Breast epithelium (tissue), 4 donors: ENCODE data around the gene DYNC1H1. TPM values are rescaled to one million over a fixed set of nuclear protein-coding genes. Genes with fewer than 3 reads are reported as not detected.

Source experiments
- DNase-seq, 2 donors: peaks; one replicate each; pipeline ENCODE4 v3.0.0-alpha.2; 2019; ENCODE audit warnings: low spot score in 2 of 2
- H3K27ac ChIP-seq, 2 donors: fragments of 200-600 bp; sonication (generic) in 1 of 2; one replicate each; pipeline ENCODE4 v1.5.1; 2016 to 2019; ENCODE audit warnings: mild to moderate bottlenecking in 1 of 2
- H3K27me3 ChIP-seq, 2 donors: fragments of 200-600 bp; sonication (generic) in 1 of 2; one replicate each; pipeline versions ENCODE4 v1.5.1 to v1.6.0; 2017 to 2019; ENCODE audit warnings: control low read depth in 1 of 2, mild to moderate bottlenecking in 1 of 2
- H3K36me3 ChIP-seq: fragments of 200-600 bp; one replicate; pipeline ENCODE4 v1.5.1; 2019
- H3K4me1 ChIP-seq, 2 donors: fragments of 200-600 bp; sonication (generic); one replicate each; pipeline ENCODE4 v1.5.1; 2016 to 2019; ENCODE audit warnings: control low read depth in 1 of 2
- H3K4me3 ChIP-seq, 3 donors: fragments of 200-600 bp; sonication (generic); 1 replicate in 2 of 3; 2 replicates in 1 of 3; pipeline ENCODE4 v1.5.1; 2016 to 2019; ENCODE audit warnings: mild to moderate bottlenecking in 3 of 3, moderate library complexity in 2 of 3
- H3K9me3 ChIP-seq, 2 donors: fragments of 200-600 bp; sonication (generic) in 1 of 2; one replicate each; pipeline ENCODE4 v1.5.1; 2016 to 2019; ENCODE audit warnings: control low read depth in 1 of 2
- CTCF ChIP-seq, 3 donors: fragments of 450-650 bp; IDR thresholded peaks; one replicate each; pipeline ENCODE4 v1.5.1; 2016 to 2017; ENCODE audit warnings: antibody characterized with exemption in 3 of 3, mild to moderate bottlenecking in 3 of 3, moderate library complexity in 3 of 3
- POLR2A ChIP-seq: fragments of 450-650 bp; IDR thresholded peaks from one replicate; pipeline ENCODE4 v1.6.1; 2016; ENCODE audit warnings: antibody characterized with exemption, mild to moderate bottlenecking, moderate library complexity
- POLR2AphosphoS5 ChIP-seq, 3 donors: sonication (generic); formaldehyde crosslinking; IDR thresholded peaks; one replicate each; pipeline ENCODE4 v1.6.1; 2017; ENCODE audit warnings: antibody characterized with exemption in 3 of 3
- intact Hi-C: fragments of 100-400 bp; cut with DNase I; formaldehyde crosslinking; loops from one replicate; pipeline ENCODE4 v1.15.1; 2023; ENCODE audit warnings: low total_unique reads
- total RNA-seq, 3 donors: library from RNA; depleted of rRNA; stranded (reverse); fragments of >200 nt; gene quantifications; one replicate each; pipeline ENCODE4 v1.1.0, GENCODE V29; 2016

The DYNC1H1 gene
- total RNA-seq, 3 donors from 2014 or later, result 355 to 424 (median 391) TPM

GRCh38 chr14:102092806-102093205 is 128.4 kb downstream of the DYNC1H1 start:
- no peak overlapping the region for H3K4me3 ChIP-seq
- H3K9me3 ChIP-seq, result no peaks in the 10 kb centered on the region
- DNase-seq, result no peak
- intact Hi-C loops, result no loop called here
- H3K27me3 ChIP-seq, result no peaks in the 10 kb centered on the region
- H3K36me3 ChIP-seq, result no peaks in the 10 kb centered on the region
- peaks cover 0 to 2% of the 10 kb centered on the region in 2 donors for H3K4me1 ChIP-seq
- TF ChIP-seq POLR2A, result no peak
- no peak for TF ChIP-seq CTCF (IDR thresholded peaks at IDR 0.05)
- no peak for TF ChIP-seq POLR2AphosphoS5 (IDR thresholded peaks at IDR 0.05)
- H3K27ac ChIP-seq, result no peak overlapping the region

DNA sequence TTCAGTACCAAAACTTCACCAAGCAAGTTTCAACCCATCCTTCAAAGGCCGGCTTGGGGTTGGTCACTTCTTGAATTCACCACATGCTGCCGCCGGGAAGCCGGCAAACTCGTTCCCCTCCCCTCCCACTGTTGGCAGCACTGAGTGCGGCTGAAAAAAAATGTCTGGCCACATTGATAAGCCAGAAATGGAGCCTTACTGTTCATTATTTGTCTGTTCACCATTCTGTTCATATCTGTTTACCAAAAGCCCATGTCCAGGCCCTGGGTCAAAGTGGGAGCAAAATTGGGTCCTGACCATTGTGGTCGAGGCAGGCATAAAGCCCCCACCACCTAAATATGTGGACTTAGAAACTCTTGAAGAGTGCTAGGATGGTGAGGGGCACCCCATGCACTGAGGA is 129.7 kb downstream of the DYNC1H1 start:
- Histone ChIP-seq H3K36me3 (no peaks in the 10 kb centered on the region), H3K9me3 (no peaks in the 10 kb centered on the region), H3K27me3 (no peaks in the 10 kb centered on the region), H3K4me3 (no peak overlapping the region), H3K27ac (no peak overlapping the region), H3K4me1 (no peaks in the 10 kb centered on the region)
- DNase-seq, result no peak
- intact Hi-C loops, result no loop called here
- TF ChIP-seq CTCF (IDR thresholded peaks at IDR 0.05) (no peak), POLR2A (no peak), POLR2AphosphoS5 (IDR thresholded peaks at IDR 0.05) (no peak)

DNA sequence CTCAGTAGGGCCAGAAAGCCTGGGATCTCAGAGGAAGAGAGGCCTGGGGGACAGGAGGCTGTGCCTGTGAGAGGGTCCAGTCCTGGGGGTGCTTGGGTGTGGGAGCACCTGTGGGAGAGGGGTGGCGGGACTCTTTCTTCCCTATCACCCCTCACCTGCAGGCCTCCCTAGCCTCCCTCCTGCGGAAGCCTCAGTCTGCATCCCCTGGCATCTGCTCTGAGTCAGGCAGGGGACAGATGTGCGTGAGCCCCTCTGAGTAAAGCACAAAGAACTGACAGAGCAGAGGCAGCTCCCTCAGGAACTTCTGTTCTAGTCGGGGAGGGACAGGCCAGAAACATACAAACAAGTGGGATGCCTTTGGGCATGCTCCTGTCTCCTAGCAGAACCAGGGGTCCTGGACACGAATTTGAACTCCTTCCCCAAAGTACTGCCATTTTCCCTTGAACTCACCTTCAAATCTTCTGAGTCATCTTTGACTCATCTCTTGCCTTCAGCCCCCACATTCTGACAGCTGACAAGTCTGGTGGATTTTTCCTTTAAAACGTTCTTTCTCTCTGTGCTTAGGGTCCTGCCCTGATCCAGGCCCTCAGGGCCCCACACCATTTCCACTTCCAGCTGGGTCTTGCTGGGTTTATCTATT is 131.0 kb downstream of the DYNC1H1 start:
- intact Hi-C loops, result no loop called here
- no peaks in the 10 kb centered on the region for H3K27me3 ChIP-seq

GRCh38 chr14:102095871-102096568 is 131.6 kb downstream of the DYNC1H1 start:
- no peak for DNase-seq
- Histone ChIP-seq H3K9me3 (no peaks in the 10 kb centered on the region), H3K36me3 (no peaks in the 10 kb centered on the region), H3K4me1 (no peaks in the 10 kb centered on the region), H3K4me3 (peak overlapping the region in 2 of 3 donors; percentile 5 to 7), H3K27me3 (no peaks in the 10 kb centered on the region), H3K27ac (peak overlapping the region in 1 of 2 donors; percentile 82)
- intact Hi-C loops, result no loop called here
- no peak for TF ChIP-seq POLR2A
- no peak for TF ChIP-seq CTCF (IDR thresholded peaks at IDR 0.05)
- TF ChIP-seq POLR2AphosphoS5 (IDR thresholded peaks at IDR 0.05), result no peak

More for the DNA sequence above, 131.0 kb downstream of the DYNC1H1 start:
- TF ChIP-seq POLR2AphosphoS5 (IDR thresholded peaks at IDR 0.05) (no peak), POLR2A (no peak), CTCF (IDR thresholded peaks at IDR 0.05) (no peak)
- DNase-seq, result no peak
- Histone ChIP-seq H3K9me3 (no peaks in the 10 kb centered on the region), H3K27ac (no peak overlapping the region), H3K36me3 (no peaks in the 10 kb centered on the region), H3K4me1 (no peaks in the 10 kb centered on the region), H3K4me3 (no peak overlapping the region)

GRCh38 chr14:102096569-102097188 is 132.3 kb downstream of the DYNC1H1 start:
- Histone ChIP-seq H3K27ac (peak overlapping the region; percentile 38 to 82), H3K27me3 (no peaks in the 10 kb centered on the region), H3K36me3 (no peaks in the 10 kb centered on the region), H3K4me3 (peak overlapping the region in 2 of 3 donors; percentile 5 to 7), H3K9me3 (no peaks in the 10 kb centered on the region), H3K4me1 (no peaks in the 10 kb centered on the region)
- peak in 1 of 3 donors; percentile 46 for TF ChIP-seq POLR2AphosphoS5 (IDR thresholded peaks at IDR 0.05)
- no peak for TF ChIP-seq POLR2A
- TF ChIP-seq CTCF (IDR thresholded peaks at IDR 0.05), result peak; percentile 43 to 86 (median 82)
- intact Hi-C loops, result no loop called here
- peak; percentile 83 to 90 for DNase-seq
